Epithelial cell of proximal tubule (primary cell): ENCODE results near the gene CEP170. TPM values are rescaled to one million over a fixed set of nuclear protein-coding genes. Genes with fewer than 3 reads are reported as not detected.

ENCODE experiments used
- DNase-seq: peaks from one replicate; pipeline ENCODE4 v3.0.0-alpha.2; 2011; ENCODE audit warnings: low read depth
- H3K4me3 ChIP-seq: 2 replicates; pipeline ENCODE4 v1.5.1; 2011; ENCODE audit warnings: low read depth, mild to moderate bottlenecking, low read length
- CTCF ChIP-seq: conservative IDR thresholded peaks from 2 replicates; pipeline ENCODE4 v1.5.1; 2012; ENCODE audit warnings: low read depth, mild to moderate bottlenecking, low read length
- total RNA-seq: library from RNA; depleted of rRNA; stranded (reverse); fragments of >200 nt; gene quantifications from 2 replicates; pipeline ENCODE4 v1.2.3, GENCODE V29; 2015

Gene CEP170
- total RNA-seq, 1 donor from 2014 or later = 49.9 TPM

- no peak for DNase-seq
- no peak for TF ChIP-seq CTCF
- H3K4me3 ChIP-seq = no peak overlapping the region
These were observed 5.3 kb upstream of the CEP170 start for GRCh38 chr1:243260221-243260880.

- DNase-seq = no peak
- no peak for TF ChIP-seq CTCF
- H3K4me3 ChIP-seq = no peak overlapping the region
These were observed 3.6 kb upstream of the CEP170 start for GRCh38 chr1:243258731-243259130.

GRCh38 chr1:243257189-243257588 is 2.1 kb upstream of the CEP170 start:
- H3K4me3 ChIP-seq = peak overlapping the region; percentile 86
- no peak for DNase-seq
- no peak for TF ChIP-seq CTCF

- TF ChIP-seq CTCF = no peak
- peak overlapping the region; percentile 86 for H3K4me3 ChIP-seq
- DNase-seq = no peak
These were observed 1.5 kb upstream of the CEP170 start for GRCh38 chr1:243256590-243256989.

- H3K4me3 ChIP-seq = peak within 1 kb of the TSS; percentile 86
- peak; percentile 97 for DNase-seq
These were observed 871 bp upstream of the CEP170 start, which contains the start of gene SDCCAG8 for GRCh38 chr1:243255791-243256512. Gene SDCCAG8 (plus strand): TSS chr1:243256041. CDS start chr1:243256174, 133 bp downstream.

GRCh38 chr1:243254233-243254926 is 701 bp downstream of the CEP170 start:
- TF ChIP-seq CTCF = no peak
- DNase-seq = no peak
- peak overlapping the region; percentile 86 for H3K4me3 ChIP-seq

More at GRCh38 chr1:243255791-243256512, 871 bp upstream of the CEP170 start, which contains the start of gene SDCCAG8:
- TF ChIP-seq CTCF = no peak
